B cell (primary cell): Measurements from ENCODE around the gene ARHGDIB.

ENCODE experiments used
- CTCF ChIP-seq: fragments of 200-600 bp; IDR thresholded peaks from one replicate; pipeline ENCODE4 v1.8.0; 2022; ENCODE audit warnings: antibody characterized with exemption, mild to moderate bottlenecking
- EZH2 ChIP-seq: IDR thresholded peaks from 2 replicates; pipeline ENCODE4 v1.6.1; 2012; ENCODE audit warnings: borderline replicate concordance, low read depth, mild to moderate bottlenecking, moderate library complexity, low read length; ENCODE audit not compliant: insufficient read depth, poor library complexity, severe bottlenecking

- TF ChIP-seq EZH2 (no peak), CTCF (no peak)
Measured at GRCh38 chr12:14936224-14936861, 25.1 kb downstream of the ARHGDIB start.
